ENCODE measurements around the gene CORO2B.

Gene CORO2B

GRCh38 chr15:68615811-68616210 lies 37.0 kb downstream of the CORO2B start:
- no peak overlapping the region for H2AFZ ChIP-seq (ENCODE audit: low read depth, low read length)
- peaks cover 3% of the 10 kb centered on the region for H3K27me3 ChIP-seq (ENCODE audit: insufficient read depth, low read length, poor library complexity)

GRCh38 chr15:68616397-68616796 lies 37.6 kb downstream of the CORO2B start:
- Histone ChIP-seq H3K9ac (ENCODE audit: low read depth, low read length) (no peak overlapping the region), H4K20me1 (ENCODE audit: insufficient read depth, low read length) (no peaks in the 10 kb centered on the region), H3K9me3 (ENCODE audit: insufficient read depth, low read length, severe bottlenecking) (no peaks in the 10 kb centered on the region), H3K36me3 (ENCODE audit: insufficient read depth, low read length) (no peaks in the 10 kb centered on the region), H3K4me2 (ENCODE audit: insufficient read depth, low read length) (no peak overlapping the region), H3K4me3 (ENCODE audit: low read depth in 1 of 2, low read length in 2 of 2) (no peak overlapping the region), H3K79me2 (ENCODE audit: insufficient read depth, low read length) (no peaks in the 10 kb centered on the region), H3K27me3 (ENCODE audit: insufficient read depth, low read length, poor library complexity) (peaks cover 3% of the 10 kb centered on the region), H3K27ac (ENCODE audit: low read length) (no peak overlapping the region), H3K4me1 (ENCODE audit: insufficient read depth, low read length) (no peaks in the 10 kb centered on the region), H2AFZ (ENCODE audit: low read depth, low read length) (no peak overlapping the region)
- TF ChIP-seq EZH2 (IDR thresholded peaks at IDR 0.05; ENCODE audit: borderline replicate concordance, low read depth, low read length, severe bottlenecking), result no peak
- TF ChIP-seq CTCF (IDR thresholded peaks at IDR 0.05; ENCODE audit: borderline replicate concordance, extremely low read depth, low read length, poor library complexity, severe bottlenecking), result no peak
- ATAC-seq (ENCODE audit: insufficient read depth, low read depth) (no peak), DNase-seq (no peak)

More at GRCh38 chr15:68615811-68616210, 37.0 kb downstream of the CORO2B start:
- H3K9ac ChIP-seq (ENCODE audit: low read depth, low read length), result no peak overlapping the region
- H3K27ac ChIP-seq (ENCODE audit: low read length), result no peak overlapping the region
- DNase-seq, result no peak
- no peaks in the 10 kb centered on the region for H3K79me2 ChIP-seq (ENCODE audit: insufficient read depth, low read length)
- no peak for ATAC-seq (ENCODE audit: insufficient read depth, low read depth)
- H3K9me3 ChIP-seq (ENCODE audit: insufficient read depth, low read length, severe bottlenecking), result no peaks in the 10 kb centered on the region
- no peak overlapping the region for H3K4me3 ChIP-seq (ENCODE audit: low read depth in 1 of 2, low read length in 2 of 2)
- H3K4me2 ChIP-seq (ENCODE audit: insufficient read depth, low read length), result no peak overlapping the region
- H3K36me3 ChIP-seq (ENCODE audit: insufficient read depth, low read length), result no peaks in the 10 kb centered on the region
- H4K20me1 ChIP-seq (ENCODE audit: insufficient read depth, low read length), result no peaks in the 10 kb centered on the region
- TF ChIP-seq EZH2 (IDR thresholded peaks at IDR 0.05; ENCODE audit: borderline replicate concordance, low read depth, low read length, severe bottlenecking), result no peak
- no peak for TF ChIP-seq CTCF (IDR thresholded peaks at IDR 0.05; ENCODE audit: borderline replicate concordance, extremely low read depth, low read length, poor library complexity, severe bottlenecking)
- H3K4me1 ChIP-seq (ENCODE audit: insufficient read depth, low read length), result no peaks in the 10 kb centered on the region

- no peaks in the 10 kb centered on the region for H3K36me3 ChIP-seq (ENCODE audit: insufficient read depth, low read length)
- no peak overlapping the region for H3K27ac ChIP-seq (ENCODE audit: low read length)
- TF ChIP-seq CTCF (IDR thresholded peaks at IDR 0.05; ENCODE audit: borderline replicate concordance, extremely low read depth, low read length, poor library complexity, severe bottlenecking), result no peak
- no peak for TF ChIP-seq EZH2 (IDR thresholded peaks at IDR 0.05; ENCODE audit: borderline replicate concordance, low read depth, low read length, severe bottlenecking)
- no peaks in the 10 kb centered on the region for H3K4me1 ChIP-seq (ENCODE audit: insufficient read depth, low read length)
- H3K4me2 ChIP-seq (ENCODE audit: insufficient read depth, low read length), result no peak overlapping the region
- no peak for DNase-seq
- H3K27me3 ChIP-seq (ENCODE audit: insufficient read depth, low read length, poor library complexity), result peaks cover 3% of the 10 kb centered on the region
- H3K9ac ChIP-seq (ENCODE audit: low read depth, low read length), result no peak overlapping the region
- H2AFZ ChIP-seq (ENCODE audit: low read depth, low read length), result no peak overlapping the region
- no peak for ATAC-seq (ENCODE audit: insufficient read depth, low read depth)
- no peaks in the 10 kb centered on the region for H3K9me3 ChIP-seq (ENCODE audit: insufficient read depth, low read length, severe bottlenecking)
- H3K4me3 ChIP-seq (ENCODE audit: low read depth in 1 of 2, low read length in 2 of 2), result no peak overlapping the region
- H4K20me1 ChIP-seq (ENCODE audit: insufficient read depth, low read length), result no peaks in the 10 kb centered on the region
- no peaks in the 10 kb centered on the region for H3K79me2 ChIP-seq (ENCODE audit: insufficient read depth, low read length)
Observed at GRCh38 chr15:68617001-68617400, 38.2 kb downstream of the CORO2B start.

- DNase-seq (no peak), ATAC-seq (ENCODE audit: insufficient read depth, low read depth) (no peak)
- no peak overlapping the region for H3K4me2 ChIP-seq (ENCODE audit: insufficient read depth, low read length)
- no peak overlapping the region for H2AFZ ChIP-seq (ENCODE audit: low read depth, low read length)
- no peaks in the 10 kb centered on the region for H3K79me2 ChIP-seq (ENCODE audit: insufficient read depth, low read length)
- H3K4me3 ChIP-seq (ENCODE audit: low read depth in 1 of 2, low read length in 2 of 2), result no peak overlapping the region
- H3K4me1 ChIP-seq (ENCODE audit: insufficient read depth, low read length), result no peaks in the 10 kb centered on the region
- no peak overlapping the region for H3K9ac ChIP-seq (ENCODE audit: low read depth, low read length)
- no peaks in the 10 kb centered on the region for H3K36me3 ChIP-seq (ENCODE audit: insufficient read depth, low read length)
- H3K27ac ChIP-seq (ENCODE audit: low read length), result no peak overlapping the region
- no peak for TF ChIP-seq EZH2 (IDR thresholded peaks at IDR 0.05; ENCODE audit: borderline replicate concordance, low read depth, low read length, severe bottlenecking)
- no peak for TF ChIP-seq CTCF (IDR thresholded peaks at IDR 0.05; ENCODE audit: borderline replicate concordance, extremely low read depth, low read length, poor library complexity, severe bottlenecking)
- H3K27me3 ChIP-seq (ENCODE audit: insufficient read depth, low read length, poor library complexity), result peaks cover 3% of the 10 kb centered on the region
- no peaks in the 10 kb centered on the region for H4K20me1 ChIP-seq (ENCODE audit: insufficient read depth, low read length)
- H3K9me3 ChIP-seq (ENCODE audit: insufficient read depth, low read length, severe bottlenecking), result no peaks in the 10 kb centered on the region
Observed at GRCh38 chr15:68617777-68618176, 39.0 kb downstream of the CORO2B start.

All from DND-41 (cell line).